Osteocyte (in vitro differentiated cells): ENCODE measurements around the gene MEGF6. TPM values are rescaled to one million over a fixed set of nuclear protein-coding genes. Genes with fewer than 3 reads are reported as not detected.

Experiments used
- DNase-seq: peaks from one replicate; pipeline ENCODE4 v3.0.0; 2021; ENCODE audit warnings: mixed read lengths; ENCODE audit not compliant: unreplicated experiment; ENCODE audit errors: extremely low spot score
- H3K27ac Mint-ChIP-seq: one replicate; pipeline ENCODE4 v1.8.0; 2021; ENCODE audit warnings: mild to moderate bottlenecking, mixed read lengths; ENCODE audit not compliant: unreplicated experiment
- H3K27me3 Mint-ChIP-seq: one replicate; pipeline ENCODE4 v1.8.0; 2021; ENCODE audit warnings: mixed read lengths; ENCODE audit not compliant: unreplicated experiment
- H3K36me3 Mint-ChIP-seq: one replicate; pipeline ENCODE4 v1.8.0; 2021; ENCODE audit warnings: mixed read lengths; ENCODE audit not compliant: unreplicated experiment
- H3K4me1 Mint-ChIP-seq: one replicate; pipeline ENCODE4 v1.8.0; 2021; ENCODE audit warnings: mixed read lengths; ENCODE audit not compliant: unreplicated experiment
- H3K4me3 Mint-ChIP-seq: one replicate; pipeline ENCODE4 v1.8.0; 2021; ENCODE audit warnings: mild to moderate bottlenecking, moderate library complexity, mixed read lengths; ENCODE audit not compliant: unreplicated experiment
- H3K9me3 Mint-ChIP-seq: one replicate; pipeline ENCODE4 v1.8.0; 2021; ENCODE audit warnings: mixed read lengths; ENCODE audit not compliant: unreplicated experiment
- total RNA-seq: library from RNA; stranded (reverse); gene quantifications from 2 replicates; pipeline ENCODE4 v1.2.1, GENCODE V29; 2021
- TF ChIP-seq, protein P1 (sequence below): fragments of 200-600 bp; sonication (generic); IDR thresholded peaks from 2 replicates; pipeline ENCODE4 v1.5.0; 2021; ENCODE audit warnings: antibody characterized with exemption, mild to moderate bottlenecking, moderate library complexity

MEGF6 gene
- total RNA-seq, 1 donor from 2014 or later, result 255 TPM

GRCh38 chr1:3607703-3608065 is 3.6 kb downstream of the MEGF6 start:
- TF ChIP-seq, protein P1, sequence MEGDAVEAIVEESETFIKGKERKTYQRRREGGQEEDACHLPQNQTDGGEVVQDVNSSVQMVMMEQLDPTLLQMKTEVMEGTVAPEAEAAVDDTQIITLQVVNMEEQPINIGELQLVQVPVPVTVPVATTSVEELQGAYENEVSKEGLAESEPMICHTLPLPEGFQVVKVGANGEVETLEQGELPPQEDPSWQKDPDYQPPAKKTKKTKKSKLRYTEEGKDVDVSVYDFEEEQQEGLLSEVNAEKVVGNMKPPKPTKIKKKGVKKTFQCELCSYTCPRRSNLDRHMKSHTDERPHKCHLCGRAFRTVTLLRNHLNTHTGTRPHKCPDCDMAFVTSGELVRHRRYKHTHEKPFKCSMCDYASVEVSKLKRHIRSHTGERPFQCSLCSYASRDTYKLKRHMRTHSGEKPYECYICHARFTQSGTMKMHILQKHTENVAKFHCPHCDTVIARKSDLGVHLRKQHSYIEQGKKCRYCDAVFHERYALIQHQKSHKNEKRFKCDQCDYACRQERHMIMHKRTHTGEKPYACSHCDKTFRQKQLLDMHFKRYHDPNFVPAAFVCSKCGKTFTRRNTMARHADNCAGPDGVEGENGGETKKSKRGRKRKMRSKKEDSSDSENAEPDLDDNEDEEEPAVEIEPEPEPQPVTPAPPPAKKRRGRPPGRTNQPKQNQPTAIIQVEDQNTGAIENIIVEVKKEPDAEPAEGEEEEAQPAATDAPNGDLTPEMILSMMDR, result no peak
- H3K36me3 Mint-ChIP-seq, result no peaks in the 10 kb centered on the region
- no peaks in the 10 kb centered on the region for H3K9me3 Mint-ChIP-seq
- DNase-seq, result no peak
- H3K4me1 Mint-ChIP-seq, result peaks cover 20% of the 10 kb centered on the region
- H3K4me3 Mint-ChIP-seq, result no peak overlapping the region
- no peaks in the 10 kb centered on the region for H3K27me3 Mint-ChIP-seq
- H3K27ac Mint-ChIP-seq, result no peak overlapping the region

DNA sequence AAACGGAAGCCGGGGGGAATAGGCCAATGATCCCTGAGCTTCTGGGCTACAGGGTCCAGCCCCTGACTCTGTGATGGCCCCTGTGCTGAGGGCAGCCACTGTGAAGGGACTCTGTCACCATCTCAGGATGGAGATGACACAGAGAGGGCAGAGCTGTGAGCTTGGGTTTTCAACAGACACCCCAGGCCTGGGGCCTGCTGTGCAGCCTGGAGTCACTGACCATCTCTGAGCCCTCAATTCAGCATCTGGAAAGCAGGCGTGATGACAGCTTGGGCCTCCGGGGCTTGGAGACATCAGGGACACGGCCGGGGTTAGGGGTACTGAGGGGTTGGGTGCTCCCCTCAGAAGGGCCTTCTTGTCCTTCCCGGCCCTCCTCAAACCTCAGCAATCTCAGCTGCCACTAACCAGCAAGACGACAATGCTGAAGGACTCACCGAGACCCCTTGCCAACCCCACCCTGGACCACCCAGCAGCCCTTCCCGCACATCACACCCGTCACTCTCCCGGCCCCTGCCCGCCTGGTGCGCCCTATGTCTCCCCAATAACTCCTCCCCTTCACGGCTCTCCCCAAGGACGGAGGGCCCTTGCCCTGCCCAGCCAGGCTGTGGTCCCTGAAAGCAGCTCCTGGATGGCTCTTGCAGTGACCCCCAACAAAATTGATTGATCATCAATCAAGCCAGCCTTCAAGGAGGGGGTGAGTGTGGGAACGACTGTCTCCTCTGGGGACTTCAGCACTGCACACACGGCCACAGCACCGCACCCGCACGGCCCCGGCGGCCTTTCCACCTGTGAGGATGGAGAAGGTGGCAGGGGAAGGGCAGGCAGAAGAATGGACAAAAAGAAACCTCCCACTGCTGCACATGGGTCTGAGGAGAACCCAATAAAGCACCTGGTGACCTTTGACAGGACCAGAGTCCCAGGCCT is 4.3 kb downstream of the MEGF6 start:
- no peaks in the 10 kb centered on the region for H3K9me3 Mint-ChIP-seq
- peaks cover 20% of the 10 kb centered on the region for H3K4me1 Mint-ChIP-seq
- H3K27me3 Mint-ChIP-seq, result no peaks in the 10 kb centered on the region
- no peaks in the 10 kb centered on the region for H3K36me3 Mint-ChIP-seq
- no peak for DNase-seq
- H3K4me3 Mint-ChIP-seq, result no peak overlapping the region
- TF ChIP-seq, protein P1, result no peak
- no peak overlapping the region for H3K27ac Mint-ChIP-seq

- Mint-ChIP-seq H3K4me3 (no peak overlapping the region), H3K9me3 (no peaks in the 10 kb centered on the region), H3K27me3 (no peaks in the 10 kb centered on the region), H3K36me3 (no peaks in the 10 kb centered on the region), H3K4me1 (peaks cover 14% of the 10 kb centered on the region), H3K27ac (no peak overlapping the region)
- TF ChIP-seq, protein P1, result no peak
- DNase-seq, result no peak
Observed at GRCh38 chr1:3604997-3605823, 6.1 kb downstream of the MEGF6 start.

GRCh38 chr1:3604468-3604974 is 6.8 kb downstream of the MEGF6 start:
- H3K27me3 Mint-ChIP-seq, result no peaks in the 10 kb centered on the region
- no peaks in the 10 kb centered on the region for H3K9me3 Mint-ChIP-seq
- peaks cover 9% of the 10 kb centered on the region for H3K4me1 Mint-ChIP-seq
- H3K27ac Mint-ChIP-seq, result no peak overlapping the region
- H3K4me3 Mint-ChIP-seq, result no peak overlapping the region
- H3K36me3 Mint-ChIP-seq, result no peaks in the 10 kb centered on the region
- TF ChIP-seq, protein P1, result no peak
- no peak for DNase-seq
